GM19455 (cell line): ENCODE data around the gene MYL12B.
"Not testable (repeated sequence)": the region's sequence is repeated elsewhere in the genome, so short reads cannot be mapped to it uniquely, and the experiment has no call there.

Experiments
- ATAC-seq: cut with Tn5 transposase; IDR thresholded peaks from one replicate; pipeline ENCODE4 v1.9.1; 2021; ENCODE audit not compliant: unreplicated experiment

The MYL12B gene

GRCh38 chr18:3294435-3295080 is 32.6 kb downstream of the MYL12B start:
- ATAC-seq: no peak

GRCh38 chr18:3297025-3297984 is 35.4 kb downstream of the MYL12B start:
- ATAC-seq: peak; percentile 99

- ATAC-seq: no peak
Observed at GRCh38 chr18:3304832-3305231, 42.9 kb downstream of the MYL12B start.

- no peak for ATAC-seq
Observed at GRCh38 chr18:3305354-3305762, 43.4 kb downstream of the MYL12B start.

- ATAC-seq: no peak
Observed at GRCh38 chr18:3305933-3306332, 44.0 kb downstream of the MYL12B start.

- no peak for ATAC-seq
Observed at GRCh38 chr18:3306391-3306790, 44.5 kb downstream of the MYL12B start.

- ATAC-seq: no peak
Observed at GRCh38 chr18:3313685-3314084, 51.8 kb downstream of the MYL12B start.

- ATAC-seq: not testable (repeated sequence)
Observed at GRCh38 chr18:3315344-3315743, 53.4 kb downstream of the MYL12B start.

GRCh38 chr18:3319399-3319798 is 57.5 kb downstream of the MYL12B start:
- no peak for ATAC-seq

- no peak for ATAC-seq
Observed at GRCh38 chr18:3319894-3320454, 58.0 kb downstream of the MYL12B start.

GRCh38 chr18:3321133-3321812 is 59.3 kb downstream of the MYL12B start:
- ATAC-seq: no peak

GRCh38 chr18:3323900-3324299 is 62.0 kb downstream of the MYL12B start:
- peak; percentile 47 for ATAC-seq
